ENCODE results near the gene DLD. TPM values are rescaled to one million over a fixed set of nuclear protein-coding genes. Genes with fewer than 3 reads are reported as not detected.
A peak's percentile ranks its signal among the peaks of the same experiment; 100 is the strongest.

The DLD gene
- total RNA-seq, 4 donors from 2014 or later: 35.8 to 84.7 (median 67.9) TPM

- peaks cover 13% of the 10 kb centered on the region for H3K4me1 ChIP-seq
- H3K4me3 ChIP-seq: no peak overlapping the region
- H3K27ac ChIP-seq: no peak overlapping the region
- TF ChIP-seq POLR2A (IDR thresholded peaks at IDR 0.05) (no peak), EP300 (IDR thresholded peaks at IDR 0.05) (no peak), POLR2AphosphoS5 (IDR thresholded peaks at IDR 0.05) (no peak), CTCF (IDR thresholded peaks at IDR 0.05) (no peak)
- WGBS: 59% methylated on average over 6 of the region's 6 CpGs
- H3K36me3 ChIP-seq: peaks cover 56% of the 10 kb centered on the region
- no peak for DNase-seq (ENCODE audit: low spot score in 2 of 2)
- no peaks in the 10 kb centered on the region for H3K9me3 ChIP-seq
- no peaks in the 10 kb centered on the region for H3K27me3 ChIP-seq
Observed at GRCh38 chr7:107933386-107934013, 42.5 kb downstream of the DLD start.

- H3K27ac ChIP-seq: no peak overlapping the region
- no peaks in the 10 kb centered on the region for H3K27me3 ChIP-seq
- DNase-seq (ENCODE audit: low spot score in 2 of 2): no peak
- H3K9me3 ChIP-seq: no peaks in the 10 kb centered on the region
- H3K4me3 ChIP-seq: no peak overlapping the region
- H3K36me3 ChIP-seq: peaks cover 40% of the 10 kb centered on the region
- peaks cover 30% of the 10 kb centered on the region for H3K4me1 ChIP-seq
- WGBS: 92% methylated on average over 8 of the region's 8 CpGs
- no peak for TF ChIP-seq POLR2A (IDR thresholded peaks at IDR 0.05)
- no peak for TF ChIP-seq POLR2AphosphoS5 (IDR thresholded peaks at IDR 0.05)
- TF ChIP-seq CTCF (IDR thresholded peaks at IDR 0.05): no peak
- no peak for TF ChIP-seq EP300 (IDR thresholded peaks at IDR 0.05)
Observed at GRCh38 chr7:107934991-107935770, 44.2 kb downstream of the DLD start.

- Histone ChIP-seq H3K27ac (no peak overlapping the region), H3K4me3 (no peak overlapping the region), H3K4me1 (peaks cover 34% of the 10 kb centered on the region), H3K36me3 (peaks cover 28% of the 10 kb centered on the region), H3K9me3 (no peaks in the 10 kb centered on the region), H3K27me3 (no peaks in the 10 kb centered on the region)
- no peak for TF ChIP-seq POLR2A (IDR thresholded peaks at IDR 0.05)
- TF ChIP-seq POLR2AphosphoS5 (IDR thresholded peaks at IDR 0.05): no peak
- no peak for TF ChIP-seq EP300 (IDR thresholded peaks at IDR 0.05)
- DNase-seq (ENCODE audit: low spot score in 2 of 2): no peak
- 97% methylated on average over 2 of the region's 2 CpGs for WGBS
Observed at GRCh38 chr7:107936312-107936711, 45.3 kb downstream of the DLD start.

GRCh38 chr7:107937531-107937930 lies 46.5 kb downstream of the DLD start:
- no peak overlapping the region for H3K4me3 ChIP-seq
- H3K27me3 ChIP-seq: no peaks in the 10 kb centered on the region
- peaks cover 25% of the 10 kb centered on the region for H3K36me3 ChIP-seq
- no peak overlapping the region for H3K27ac ChIP-seq
- no peak for TF ChIP-seq CTCF (IDR thresholded peaks at IDR 0.05)
- TF ChIP-seq POLR2A (IDR thresholded peaks at IDR 0.05): no peak
- no peak for TF ChIP-seq POLR2AphosphoS5 (IDR thresholded peaks at IDR 0.05)
- no peak for TF ChIP-seq EP300 (IDR thresholded peaks at IDR 0.05)
- WGBS: 50% methylated on average over 1 of the region's 1 CpG
- H3K9me3 ChIP-seq: no peaks in the 10 kb centered on the region
- DNase-seq (ENCODE audit: low spot score in 2 of 2): no peak
- peaks cover 34% of the 10 kb centered on the region for H3K4me1 ChIP-seq

- no peak overlapping the region for H3K4me3 ChIP-seq
- peaks cover 25% of the 10 kb centered on the region for H3K36me3 ChIP-seq
- H3K4me1 ChIP-seq: peaks cover 34% of the 10 kb centered on the region
- no peaks in the 10 kb centered on the region for H3K27me3 ChIP-seq
- H3K27ac ChIP-seq: peak overlapping the region; percentile 67
- no peaks in the 10 kb centered on the region for H3K9me3 ChIP-seq
- no peak for TF ChIP-seq POLR2AphosphoS5 (IDR thresholded peaks at IDR 0.05)
- TF ChIP-seq CTCF (IDR thresholded peaks at IDR 0.05): no peak
- no peak for TF ChIP-seq POLR2A (IDR thresholded peaks at IDR 0.05)
- TF ChIP-seq EP300 (IDR thresholded peaks at IDR 0.05): no peak
- DNase-seq (ENCODE audit: low spot score in 2 of 2): no peak
- 49% methylated on average over 6 of the region's 6 CpGs for WGBS
Observed at GRCh38 chr7:107938456-107939250, 47.7 kb downstream of the DLD start.
